IMR-90 (cell line): ENCODE data around the gene CDC40. TPM values are rescaled to one million over a fixed set of nuclear protein-coding genes. Genes with fewer than 3 reads are reported as not detected.

Experiments
- ATAC-seq: fragments of 200-7000 bp; cut with Tn5 transposase; 2 replicates; pipeline ENCODE4 v1.9.1; 2020; ENCODE audit warnings: low read depth, mild to moderate bottlenecking, moderate library complexity
- BruUV-seq: library from RNA; stranded (reverse); fragments of 400-500 nt; replicated peaks from 2 replicates; lab custom pipeline; 2021; lab: Mats Ljungman, UMichigan
- CTCF ChIA-PET: fragments of 300-600 bp; formaldehyde crosslinking; extraction: SDS; loops from one replicate; lab custom pipeline; 2021; ENCODE audit warnings: antibody characterized with exemption; lab: Yijun Ruan, JAX
- POLR2A ChIA-PET: fragments of 300-600 bp; sonication (Branson Sonifier 250); formaldehyde crosslinking; loops from one replicate; lab custom pipeline; 2022; ENCODE audit warnings: antibody characterized with exemption; ENCODE audit not compliant: unreplicated experiment; lab: Charles Lee
- DNase-seq: peaks from one replicate; pipeline ENCODE4 v3.0.0; 2013
- H2AFZ ChIP-seq: replicated peaks from 2 replicates; pipeline ENCODE3; 2013; ENCODE audit warnings: low read length, mild to moderate bottlenecking; ENCODE audit not compliant: poor library complexity
- H2AK5ac ChIP-seq: 2 replicates; pipeline ENCODE4 v1.6.1; 2013; ENCODE audit warnings: low read depth, low read length, inconsistent platforms
- H2AK9ac ChIP-seq: replicated peaks from 2 replicates; pipeline ENCODE3; 2013; ENCODE audit warnings: mild to moderate bottlenecking, low read depth, low read length, moderate library complexity; ENCODE audit not compliant: poor library complexity
- H2BK120ac ChIP-seq: 2 replicates; pipeline ENCODE4 v1.6.1; 2013; ENCODE audit warnings: low read depth, low read length, inconsistent platforms
- H2BK15ac ChIP-seq: 3 replicates; pipeline ENCODE4 v1.6.1; 2013; ENCODE audit warnings: low read depth, low read length, inconsistent platforms
- H2BK20ac ChIP-seq: 2 replicates; pipeline ENCODE4 v1.6.1; 2013; ENCODE audit warnings: low read depth, mild to moderate bottlenecking, inconsistent platforms, low read length, moderate library complexity
- H2BK5ac ChIP-seq: 2 replicates; pipeline ENCODE4 v1.6.1; 2013; ENCODE audit warnings: mild to moderate bottlenecking, low read depth, low read length, inconsistent platforms; ENCODE audit not compliant: poor library complexity, severe bottlenecking
- H3K14ac ChIP-seq: replicated peaks from 2 replicates; pipeline ENCODE4 v1.6.1; 2013; ENCODE audit warnings: low read depth, low read length, inconsistent platforms
- H3K18ac ChIP-seq: 2 replicates; pipeline ENCODE4 v1.6.1; 2013; ENCODE audit warnings: low read depth, low read length, control low read depth
- H3K23ac ChIP-seq: 2 replicates; pipeline ENCODE4 v1.6.1; 2013; ENCODE audit warnings: low read depth, low read length, inconsistent platforms
- H3K27ac ChIP-seq: 2 replicates; pipeline ENCODE4 v1.5.1; 2013; ENCODE audit warnings: mild to moderate bottlenecking, control low read depth, low read length; ENCODE audit not compliant: insufficient read depth
- H3K27me3 ChIP-seq: 2 replicates; pipeline ENCODE4 v1.6.1; 2013; ENCODE audit warnings: low read length; ENCODE audit not compliant: control insufficient read depth, insufficient read depth
- H3K36me3 ChIP-seq: 2 replicates; pipeline ENCODE4 v1.6.1; 2013; ENCODE audit warnings: low read length, mixed read lengths; ENCODE audit not compliant: control insufficient read depth, insufficient read depth
- H3K4ac ChIP-seq: 2 replicates; pipeline ENCODE4 v1.6.1; 2013; ENCODE audit warnings: low read depth, low read length, inconsistent platforms
- H3K4me1 ChIP-seq: 2 replicates; pipeline ENCODE4 v1.6.1; 2013; ENCODE audit warnings: low read length, mixed read lengths; ENCODE audit not compliant: control insufficient read depth, insufficient read depth
- H3K4me2 ChIP-seq: 2 replicates; pipeline ENCODE4 v1.6.1; 2013; ENCODE audit warnings: low read depth, mild to moderate bottlenecking, control low read depth, low read length, moderate library complexity
- H3K4me3 ChIP-seq: 2 replicates; pipeline ENCODE4 v1.5.1; 2013; ENCODE audit warnings: low read depth, mild to moderate bottlenecking, control low read depth, low read length, moderate library complexity; ENCODE audit not compliant: insufficient read depth
- H3K56ac ChIP-seq: 2 replicates; pipeline ENCODE4 v1.6.1; 2013; ENCODE audit warnings: low read length, inconsistent platforms; ENCODE audit not compliant: insufficient read depth; ENCODE audit errors: extremely low read depth
- H3K79me1 ChIP-seq, 2 experiments: 2 replicates each; pipeline ENCODE4 v1.6.1; 2013; ENCODE audit warnings: low read length in 2 of 2, inconsistent platforms in 1 of 2, low read depth in 1 of 2
- H3K9ac ChIP-seq: 2 replicates; pipeline ENCODE4 v1.6.1; 2013; ENCODE audit warnings: low read depth, low read length, control low read depth
- H3K9me1 ChIP-seq: 2 replicates; pipeline ENCODE4 v1.6.1; 2013; ENCODE audit warnings: low read length, inconsistent platforms; ENCODE audit not compliant: insufficient read depth
- H3K9me3 ChIP-seq: 2 replicates; pipeline ENCODE4 v1.6.1; 2013; ENCODE audit warnings: low read length; ENCODE audit not compliant: control insufficient read depth, insufficient read depth
- H4K20me1 ChIP-seq: 2 replicates; pipeline ENCODE4 v1.6.1; 2013; ENCODE audit warnings: low read length, inconsistent platforms; ENCODE audit not compliant: insufficient read depth
- H4K5ac ChIP-seq: 2 replicates; pipeline ENCODE4 v1.6.1; 2013; ENCODE audit warnings: mild to moderate bottlenecking, low read depth, low read length, control low read depth
- H4K8ac ChIP-seq, 2 experiments: 2 replicates each; pipeline ENCODE4 v1.6.1; 2013; ENCODE audit warnings: low read depth in 2 of 2, low read length in 2 of 2, control low read depth in 1 of 2, inconsistent platforms in 1 of 2
- H4K91ac ChIP-seq: 2 replicates; pipeline ENCODE4 v1.6.1; 2013; ENCODE audit warnings: low read depth, low read length, inconsistent platforms; ENCODE audit not compliant: insufficient read depth
- BHLHE40 ChIP-seq: fragments of 150-350 bp; IDR thresholded peaks from 2 replicates; pipeline ENCODE4 v1.6.1; 2016; ENCODE audit warnings: mild to moderate bottlenecking, low read depth, low read length
- FOS ChIP-seq: fragments of 150-350 bp; IDR thresholded peaks from 2 replicates; pipeline ENCODE4 v1.6.1; 2016; ENCODE audit warnings: low read depth, low read length
- MAFK ChIP-seq: IDR thresholded peaks from 2 replicates; pipeline ENCODE4 v1.6.1; 2012; ENCODE audit warnings: low read depth, low read length, improper control_type of control experiment
- RCOR1 ChIP-seq: IDR thresholded peaks from 2 replicates; pipeline ENCODE4 v1.6.1; 2012; ENCODE audit warnings: mild to moderate bottlenecking, low read length, improper control_type of control experiment; ENCODE audit not compliant: insufficient replicate concordance
- WGBS, 2 experiments: methylation state at CpG; one replicate each; pipeline versions ENCODE4 v1.1.5 to v1.1.7; 2013; ENCODE audit warnings: missing lambda C conversion rate in 2 of 2; ENCODE audit not compliant: insufficient read length in 1 of 2; ENCODE audit errors: extremely low coverage in 2 of 2; 5-methylcytosine and 5-hydroxymethylcytosine counted together
- dilution Hi-C: fragments of 300-500 bp; cut with HindIII; formaldehyde crosslinking; loops from one replicate; pipeline ENCODE4 v1.14.3; 2018; ENCODE audit warnings: low sequenced_read_pairs; ENCODE audit not compliant: unreplicated experiment
- in situ Hi-C: fragments of 300-500 bp; cut with MboI; formaldehyde crosslinking; loops from 3 replicates; pipeline ENCODE4 v1.14.3; 2019; ENCODE audit warnings: low sequenced_read_pairs, inconsistent platforms, mixed read lengths
- intact Hi-C: fragments of 100-400 bp; cut with micrococcal nuclease; formaldehyde crosslinking; loops from 2 replicates; pipeline ENCODE4 v1.10.0; 2022
- polyA plus RNA-seq, 3 experiments: library from polyadenylated mRNA; depleted of rRNA; stranded (reverse); fragments of >200 nt; gene quantifications; 2 replicates each; pipeline ENCODE4 v1.2.3, GENCODE V29; 2012; ENCODE audit warnings: low replicate concordance in 1 of 3
- total RNA-seq: library from RNA; depleted of rRNA; stranded (reverse); fragments of >200 nt; gene quantifications from 2 replicates; pipeline ENCODE4 v1.2.3, GENCODE V29; 2012

CDC40 gene
- total and polyA plus RNA-seq, 2 of the 4 experiments (the other 2 are of a cell fraction): 7.0 to 16.8 TPM

DNA sequence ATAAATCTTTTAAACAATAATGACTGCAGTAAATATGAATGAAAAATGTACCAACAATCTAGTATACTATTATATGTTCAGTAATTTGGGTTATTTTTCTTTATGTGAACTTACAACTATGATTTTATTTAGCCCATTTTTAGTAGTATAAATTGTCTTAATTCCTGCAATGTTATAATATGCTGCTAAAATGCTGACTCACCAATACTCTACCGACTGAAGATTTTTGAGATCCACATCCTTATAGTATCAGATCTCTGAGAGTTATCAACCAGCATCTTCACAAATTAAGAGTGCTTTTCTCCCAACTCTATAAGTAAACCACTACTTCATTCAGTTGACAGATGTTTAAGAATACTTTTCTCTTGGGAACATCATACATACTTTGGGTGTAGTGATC, 16.6 kb downstream of the CDC40 start:
- no peak overlapping the region for H2BK5ac ChIP-seq
- H4K91ac ChIP-seq: no peak overlapping the region
- no peak overlapping the region for H2BK15ac ChIP-seq
- no peak overlapping the region for H2AK5ac ChIP-seq
- H4K5ac ChIP-seq: no peak overlapping the region
- no CpG with 5 or more reads among the region's 1 CpG for WGBS, 2 experiments
- H4K20me1 ChIP-seq: no peaks in the 10 kb centered on the region; the same call in 1 of the 2 replicates
- H3K27ac ChIP-seq: no peak overlapping the region
- TF ChIP-seq BHLHE40 (no peak), FOS (no peak), MAFK (peak; percentile 95), RCOR1 (no peak)
- no peak overlapping the region for H3K4me3 ChIP-seq
- no peak overlapping the region for H3K4ac ChIP-seq
- no peak overlapping the region for H3K14ac ChIP-seq
- no TSS peak for BruUV-seq
- ChIA-PET CTCF (no interaction called here), POLR2A (no interaction called here)
- no peaks in the 10 kb centered on the region for H3K27me3 ChIP-seq
- no peak overlapping the region for H3K9ac ChIP-seq
- H3K4me1 ChIP-seq: no peaks in the 10 kb centered on the region
- no peak overlapping the region for H3K56ac ChIP-seq
- no peak overlapping the region for H2AFZ ChIP-seq
- no peaks in the 10 kb centered on the region for H3K9me3 ChIP-seq
- H4K8ac ChIP-seq: no peak overlapping the region
- no peaks in the 10 kb centered on the region for H3K9me1 ChIP-seq
- peaks cover 5 to 26% of the 10 kb centered on the region in 2 experiments; a peak in 3 of 4 replicates for H3K79me1 ChIP-seq
- dilution Hi-C loops: no loop called here
- H2AK9ac ChIP-seq: no peak overlapping the region
- no peak overlapping the region for H3K4me2 ChIP-seq
- H3K36me3 ChIP-seq: peaks cover 2% of the 10 kb centered on the region; the same call in 1 of the 2 replicates
- H2BK20ac ChIP-seq: no peak overlapping the region
- H3K23ac ChIP-seq: no peak overlapping the region
- ATAC-seq: no peak
- intact Hi-C loops: no loop called here
- H3K18ac ChIP-seq: no peak overlapping the region
- DNase-seq: no peak
- no peak overlapping the region for H2BK120ac ChIP-seq
- in situ Hi-C loops: no loop called here
